HG03097 (cell line): ENCODE data around the gene RAMACL.

Source experiments
- ATAC-seq: cut with Tn5 transposase; IDR thresholded peaks from one replicate; pipeline ENCODE4 v1.9.1; 2021; ENCODE audit not compliant: unreplicated experiment, low FRiP score

Gene RAMACL

DNA sequence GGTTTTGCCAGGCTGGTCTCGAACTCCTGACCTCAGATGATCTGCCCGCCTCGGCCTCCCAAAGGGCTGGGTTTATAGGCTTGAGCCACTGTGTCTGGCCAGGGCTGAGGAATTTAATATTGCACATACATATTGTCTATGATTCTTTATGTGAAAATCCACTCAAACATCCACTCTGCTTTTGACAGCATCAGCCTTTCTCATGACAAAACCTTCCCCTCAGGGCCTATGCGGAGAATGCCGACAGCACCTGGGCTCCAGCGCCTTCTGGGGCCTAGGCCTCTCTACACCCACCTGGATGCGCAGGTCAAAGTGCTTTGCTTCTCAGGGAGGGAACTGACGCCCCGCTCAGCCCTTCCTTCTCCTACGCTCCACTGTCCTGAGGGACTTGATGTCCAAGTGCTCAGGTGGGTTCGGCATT is 5.4 kb downstream of the RAMACL start:
- ATAC-seq: no peak

DNA sequence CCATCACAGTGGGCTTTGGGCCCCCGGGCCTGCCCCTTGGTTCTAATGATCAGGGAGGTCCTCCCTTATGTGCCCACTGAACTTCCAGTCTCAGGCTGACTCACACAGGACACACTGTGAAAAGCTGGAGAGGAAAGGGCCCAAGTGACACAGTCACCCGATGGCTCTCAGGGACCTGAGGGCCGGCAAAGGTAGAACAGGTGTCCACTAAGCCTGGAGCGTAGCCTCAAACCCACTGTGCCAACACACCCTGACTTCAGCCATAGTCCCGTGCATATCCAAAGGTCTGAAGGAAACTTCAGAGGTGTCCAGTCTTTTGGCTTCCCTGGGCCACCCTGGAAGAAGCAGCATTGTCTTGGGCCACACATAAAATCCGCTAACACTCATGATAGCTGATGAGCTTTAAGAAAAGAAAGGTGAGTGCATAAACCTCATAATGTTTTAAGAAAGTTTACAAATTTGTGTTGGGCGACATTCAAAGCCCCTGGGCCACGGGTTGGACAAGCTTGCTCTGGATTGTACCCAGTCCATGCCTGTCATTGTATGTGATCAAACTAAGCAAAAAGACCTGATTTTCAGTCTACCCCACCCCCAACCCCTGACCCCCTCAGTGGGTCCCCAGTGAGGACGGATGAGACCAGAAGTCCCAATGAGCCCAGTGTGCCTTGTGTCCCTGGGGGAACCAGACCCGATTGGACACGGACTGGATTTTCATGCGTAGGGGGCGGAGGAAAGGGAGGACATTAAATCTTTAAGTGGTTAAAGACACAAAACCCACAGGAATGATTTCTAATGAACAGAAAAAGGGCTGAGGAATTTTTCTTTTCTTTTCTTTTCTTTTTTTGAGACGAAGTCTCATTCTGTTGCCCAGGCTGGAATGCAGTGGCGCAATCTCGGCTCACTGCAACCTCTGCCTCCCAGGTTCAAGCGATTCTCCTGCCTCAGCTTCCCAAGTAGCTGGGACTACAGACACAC is 6.1 kb downstream of the RAMACL start:
- ATAC-seq: no peak

DNA sequence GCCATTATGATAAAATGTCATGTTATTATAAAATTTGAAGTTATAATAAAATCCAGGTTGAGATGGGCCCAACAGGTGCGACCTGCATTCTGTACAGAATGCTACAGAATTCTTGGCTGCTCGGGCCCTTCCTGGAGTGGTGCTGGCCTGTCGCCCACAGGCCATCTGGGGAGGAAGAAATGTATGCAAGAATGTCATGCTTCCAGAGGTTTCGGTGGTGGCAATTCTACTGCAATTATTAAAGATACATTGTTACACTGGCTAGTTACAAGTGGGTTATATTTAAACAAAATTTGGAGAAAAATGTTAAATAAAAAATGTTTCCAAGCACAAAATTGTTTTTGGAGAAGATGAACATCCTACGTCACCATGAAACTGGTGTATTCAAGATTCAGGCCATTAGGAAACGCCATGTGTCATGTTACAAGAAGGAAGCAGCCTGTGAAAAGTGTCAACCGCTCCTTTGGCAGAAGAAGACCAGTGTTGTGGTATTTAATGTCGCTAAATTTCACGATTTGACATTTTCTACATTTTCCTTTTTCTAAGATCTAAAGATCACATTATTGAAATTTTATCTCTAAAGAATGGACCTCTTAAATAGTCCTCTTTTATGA is 7.1 kb downstream of the RAMACL start:
- no peak for ATAC-seq

DNA sequence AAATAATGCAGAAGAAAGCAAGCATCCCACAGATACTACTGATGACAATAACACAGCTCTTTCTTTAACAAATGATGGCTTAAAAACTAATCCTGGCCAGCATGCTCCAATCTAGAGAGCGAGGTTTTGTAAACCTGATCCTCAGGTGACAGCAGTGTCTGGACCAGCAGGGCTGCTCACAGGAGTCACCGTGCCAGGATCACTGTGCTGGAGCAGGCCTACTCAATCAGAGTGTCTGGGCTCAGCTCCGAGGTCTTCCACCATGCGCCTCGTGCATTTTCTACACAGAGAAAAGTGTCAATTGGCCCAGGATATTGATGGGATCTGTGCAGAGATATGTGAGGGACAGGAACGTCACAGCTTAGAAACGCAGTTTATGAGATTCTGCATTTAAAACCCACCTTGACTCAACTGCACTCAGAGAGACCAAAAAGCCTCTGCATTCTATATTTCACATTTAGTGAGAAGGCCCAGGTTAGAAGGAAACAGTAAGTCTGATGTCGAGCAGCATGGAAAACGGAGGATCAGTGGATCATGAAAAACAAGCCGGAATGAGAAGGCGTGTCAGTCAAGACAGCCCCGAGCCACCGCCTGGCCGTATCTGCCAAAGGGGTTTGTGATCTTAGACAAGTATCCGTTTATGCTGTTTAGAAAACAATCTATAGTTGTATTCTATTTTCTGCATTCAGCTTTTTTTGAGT is 7.8 kb downstream of the RAMACL start:
- no peak for ATAC-seq

DNA sequence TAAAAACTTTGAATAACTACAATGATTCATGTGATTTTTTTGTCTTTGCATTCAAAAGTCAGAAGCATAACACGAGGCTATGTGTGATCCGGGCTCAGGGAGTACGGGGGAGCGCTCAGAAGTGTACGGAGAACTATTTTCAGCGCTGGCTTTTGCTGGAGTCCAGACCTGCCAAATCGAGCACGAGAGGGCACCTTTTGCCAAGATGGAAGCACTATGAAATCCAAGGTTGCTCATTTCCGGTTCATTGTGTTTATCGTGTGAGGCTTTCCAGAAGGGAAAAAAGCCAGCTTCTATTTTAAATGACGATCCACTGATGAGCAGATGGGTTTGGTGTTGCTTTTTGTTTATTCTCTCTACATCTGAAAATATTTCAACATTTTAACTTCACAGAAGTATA is 11.3 kb downstream of the RAMACL start:
- ATAC-seq: no peak

DNA sequence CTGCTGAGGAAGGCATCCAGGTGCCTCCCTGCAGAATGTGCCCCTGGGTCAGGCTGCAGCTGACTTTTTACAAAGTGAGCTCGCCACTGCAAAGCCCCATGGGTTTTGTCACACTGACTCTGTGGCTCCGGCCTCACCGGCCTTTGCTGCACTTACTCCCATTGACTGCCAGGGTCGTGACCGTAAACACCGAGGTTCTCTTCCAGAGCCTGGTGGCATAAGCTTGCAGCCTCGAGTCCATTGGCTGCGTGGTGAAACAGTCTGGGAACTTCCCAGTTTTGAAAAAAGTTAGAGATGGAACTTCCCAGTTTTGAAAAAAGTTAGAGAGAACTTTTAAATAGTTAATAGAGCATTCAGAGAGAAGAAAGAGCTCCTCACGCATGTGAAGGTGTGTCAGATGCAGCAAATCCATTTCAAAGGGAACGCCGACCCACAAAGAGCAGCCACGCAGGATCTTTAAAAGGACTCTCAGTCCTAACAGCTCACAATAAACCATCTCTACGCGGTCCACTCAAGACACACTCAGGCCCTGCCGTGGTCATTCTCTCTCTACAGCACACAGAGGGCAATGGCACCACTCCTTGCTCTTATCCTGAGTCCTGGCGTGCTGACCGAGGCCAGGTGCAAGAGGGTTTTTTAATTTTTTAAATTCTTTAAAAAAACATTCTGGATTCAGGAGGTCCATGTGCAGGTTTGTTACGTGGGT is 12.8 kb downstream of the RAMACL start:
- no peak for ATAC-seq

DNA sequence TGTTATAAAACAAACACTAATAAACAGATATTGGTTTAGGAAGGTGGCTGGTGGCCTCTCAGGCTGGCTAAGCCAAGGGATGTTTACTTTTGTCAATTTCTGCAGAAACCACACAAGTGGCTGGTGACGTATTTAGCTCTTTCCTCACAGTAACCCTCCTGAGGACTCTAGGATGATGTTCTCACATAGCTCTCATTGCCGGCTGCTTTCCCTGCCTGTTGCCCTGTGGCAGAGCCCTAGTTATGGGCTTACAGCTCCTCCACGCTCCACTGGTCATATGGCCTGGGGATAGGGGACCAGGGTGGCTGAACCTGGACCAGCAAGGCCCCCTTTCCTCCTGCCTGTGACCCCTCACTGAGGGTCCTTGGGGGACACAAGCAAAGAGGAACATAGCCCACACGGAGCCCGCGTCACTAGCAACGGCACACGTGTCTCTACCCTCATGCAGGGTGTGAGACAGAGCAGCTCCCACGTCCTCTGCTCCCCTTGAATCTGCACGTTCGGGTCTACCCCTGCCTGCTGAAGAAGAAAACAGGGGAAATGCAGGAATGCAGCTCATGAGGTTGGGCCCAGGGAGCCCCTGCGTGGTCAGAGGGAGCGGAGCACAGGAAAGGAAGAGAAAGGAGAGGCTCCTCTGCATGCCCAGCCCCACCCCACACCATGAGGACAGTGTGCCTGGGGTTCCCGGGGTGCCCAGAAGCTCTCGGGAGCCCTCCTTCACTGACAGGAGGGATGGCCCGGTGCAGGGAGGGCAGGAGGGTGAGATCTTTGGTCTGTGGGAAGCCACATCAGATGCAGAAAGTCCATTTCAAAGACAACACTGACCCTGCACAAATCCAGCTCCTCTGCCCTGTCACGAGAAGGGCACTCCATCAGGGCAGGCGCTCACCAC is 13.9 kb downstream of the RAMACL start:
- no peak for ATAC-seq

DNA sequence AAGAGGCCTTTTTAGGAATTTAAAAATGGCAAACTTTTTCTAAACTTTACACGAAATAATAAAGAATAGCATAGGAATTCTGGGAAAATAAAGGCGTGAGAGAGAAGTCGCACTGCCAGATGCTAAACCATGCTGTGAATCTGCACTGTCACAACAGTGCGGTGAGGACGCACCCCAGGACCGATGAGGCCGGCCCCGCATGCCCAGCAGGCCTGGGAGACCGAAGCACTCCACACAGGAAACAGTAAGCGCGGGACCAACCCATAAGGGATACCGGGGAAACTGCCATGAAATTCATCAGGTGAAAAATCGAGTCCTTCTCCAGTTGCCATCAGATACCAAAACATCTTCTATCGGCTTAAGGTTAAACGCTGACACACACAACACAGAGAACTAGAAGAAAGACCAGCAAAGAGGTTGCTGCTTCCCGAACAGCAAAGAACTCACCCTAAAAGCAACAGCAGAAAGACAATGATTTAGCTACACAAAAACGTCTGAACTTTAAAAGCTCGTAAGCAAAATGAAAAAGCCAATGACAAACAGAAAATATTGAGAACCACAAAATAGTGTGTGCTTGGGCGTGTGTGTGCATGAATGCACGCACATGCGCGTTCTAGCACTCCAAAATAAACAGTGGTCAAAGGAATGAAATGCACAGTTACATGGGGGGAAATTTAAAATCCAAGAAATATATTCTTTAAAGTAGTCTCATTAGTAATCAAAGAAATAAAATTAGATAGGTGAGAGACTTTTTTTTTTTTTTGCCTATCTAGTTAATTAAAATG is 15.4 kb downstream of the RAMACL start:
- ATAC-seq: no peak

DNA sequence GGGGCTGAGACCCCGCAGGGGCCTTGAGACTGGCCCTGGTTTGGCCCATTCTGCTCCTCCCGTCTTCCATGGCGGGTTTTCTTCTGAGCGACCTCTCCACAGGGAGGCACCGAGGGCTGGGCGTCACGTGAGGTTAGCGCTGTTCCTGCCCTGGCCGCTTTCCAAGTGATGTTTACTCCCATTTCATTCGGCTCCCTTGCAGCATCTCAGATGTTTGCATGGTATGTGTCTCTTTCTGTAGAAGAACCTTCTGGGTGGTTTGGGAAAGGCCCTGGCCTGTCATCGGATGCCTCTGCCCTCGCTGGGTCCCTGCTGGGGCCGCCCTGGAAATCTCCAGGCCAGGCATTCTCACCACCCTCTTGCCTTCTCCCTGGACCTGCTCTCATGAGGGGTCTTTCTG is 17.3 kb downstream of the RAMACL start:
- ATAC-seq: no peak

DNA sequence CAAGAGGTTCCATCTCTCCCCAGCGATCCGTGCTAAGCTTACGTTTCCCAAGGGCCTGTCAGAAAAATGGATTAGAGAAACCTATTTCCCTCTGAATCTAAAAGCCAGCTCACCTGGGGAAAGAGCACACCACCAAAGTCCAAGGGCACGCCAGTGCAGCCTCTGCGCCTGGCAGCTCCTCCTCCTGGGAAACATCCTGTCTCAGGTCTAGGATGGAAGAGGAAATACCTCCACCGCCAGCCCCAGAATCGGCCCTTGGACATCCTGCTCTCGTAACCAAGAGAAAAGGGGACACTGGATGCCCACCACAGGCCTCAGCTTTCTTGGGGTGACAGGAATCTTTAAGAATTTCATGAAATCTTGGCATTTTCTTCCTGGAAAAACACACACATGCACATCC is 18.7 kb downstream of the RAMACL start:
- no peak for ATAC-seq

DNA sequence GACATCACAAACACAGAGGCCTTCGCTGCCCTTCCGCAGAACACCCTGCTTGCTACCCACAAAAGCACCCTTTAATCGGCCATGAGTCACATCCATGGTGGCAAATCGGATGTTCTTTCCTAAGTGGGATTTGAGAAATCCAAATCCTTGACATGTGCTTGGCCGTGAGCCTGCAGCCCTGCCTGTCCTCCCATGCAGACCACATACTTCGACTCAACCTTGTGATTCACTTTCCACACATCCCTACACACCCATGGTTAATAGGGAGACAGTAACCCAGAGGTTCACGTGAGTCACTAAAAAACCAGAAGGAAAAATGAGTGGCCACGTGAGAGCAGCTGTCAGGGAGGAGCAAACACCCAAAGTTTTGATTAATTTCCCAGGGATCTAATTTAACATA is 19.4 kb downstream of the RAMACL start:
- ATAC-seq: no peak

DNA sequence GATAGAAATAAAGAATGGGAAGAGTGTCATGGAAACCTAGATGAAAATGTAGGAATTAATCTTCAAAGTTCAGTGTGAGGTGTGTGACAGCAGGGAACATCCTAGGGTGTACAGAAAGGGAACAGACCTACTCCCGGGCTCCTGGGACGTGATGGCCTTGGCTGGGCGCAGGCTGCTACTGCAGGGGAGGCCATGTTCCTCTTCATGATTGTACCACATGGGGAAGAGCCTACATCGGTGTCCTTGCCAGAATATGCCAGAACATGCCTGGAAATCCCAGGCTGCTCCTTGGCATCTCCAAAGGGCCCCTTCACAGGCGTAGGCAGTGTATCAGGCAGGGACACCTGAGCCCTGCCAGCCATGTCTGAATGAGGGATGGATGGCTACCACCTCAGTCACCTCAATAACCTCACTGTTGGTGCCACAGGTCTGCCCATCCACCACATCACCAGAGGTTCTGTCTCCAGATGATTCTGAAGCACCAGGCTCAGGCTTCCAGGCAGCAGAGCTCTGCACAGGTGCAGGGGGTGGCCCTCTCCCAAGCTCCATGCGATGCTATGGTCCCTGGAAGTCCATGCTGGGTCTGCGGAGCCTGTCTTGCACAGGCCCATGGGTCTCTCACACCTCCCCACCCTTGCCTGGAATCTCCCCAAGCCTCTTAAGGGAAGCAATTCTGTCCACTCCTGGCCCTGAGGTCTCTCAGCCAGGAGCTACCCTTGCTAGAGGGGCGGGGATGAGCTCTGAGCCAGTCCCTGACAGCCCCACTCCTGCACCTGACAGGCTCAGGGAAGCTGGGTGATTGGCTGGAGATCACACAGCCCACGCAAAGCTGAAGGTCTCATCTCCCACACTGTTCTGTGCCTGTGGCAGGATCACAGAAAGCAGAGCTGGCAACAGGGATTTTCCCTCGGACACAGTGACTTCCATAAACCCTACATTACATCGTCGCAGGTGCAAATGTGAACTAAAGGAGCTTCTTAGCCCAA is 20.2 kb downstream of the RAMACL start:
- ATAC-seq: no peak

DNA sequence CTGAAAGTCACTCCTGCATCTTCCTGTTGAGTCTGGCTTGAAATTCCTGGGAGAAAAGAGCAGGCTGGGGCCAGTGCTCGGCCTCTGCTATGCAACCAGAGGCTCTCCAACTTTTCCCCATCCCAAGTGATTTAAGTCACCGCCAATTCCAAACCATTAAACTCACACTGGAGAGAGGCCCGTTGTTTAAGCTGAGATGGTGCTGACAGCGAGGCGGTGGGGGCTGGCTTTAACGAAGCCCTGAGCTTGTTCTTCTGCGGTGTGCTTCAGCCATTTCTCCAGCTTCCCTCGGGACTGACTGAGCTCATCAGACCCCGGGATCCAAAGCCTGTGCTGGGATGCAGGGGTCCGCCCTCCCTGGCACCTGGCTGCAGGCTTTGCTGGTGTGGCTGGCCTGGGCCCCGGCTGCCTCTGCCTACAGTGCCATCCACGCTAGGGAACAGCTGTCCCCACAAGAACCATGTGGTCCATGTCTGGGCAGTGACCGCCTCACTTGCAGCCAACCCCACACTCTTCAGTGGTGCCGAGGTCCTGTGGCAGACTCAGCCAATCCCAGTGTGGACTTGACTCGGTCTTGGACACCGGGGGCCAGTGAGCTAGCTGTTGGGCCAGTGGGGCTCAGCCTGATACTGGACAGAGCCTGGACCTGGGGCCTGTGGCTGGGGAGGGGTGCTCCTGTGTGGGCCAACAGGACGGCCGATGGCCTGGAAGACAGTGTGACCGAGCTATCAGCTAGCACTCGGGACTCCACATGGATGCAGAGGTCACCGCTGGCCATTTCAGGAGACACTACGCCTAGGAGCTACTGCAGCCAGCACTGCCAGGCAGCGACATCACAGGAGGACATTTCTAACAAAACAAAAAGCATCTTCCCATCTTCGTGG is 21.2 kb downstream of the RAMACL start:
- no peak for ATAC-seq

DNA sequence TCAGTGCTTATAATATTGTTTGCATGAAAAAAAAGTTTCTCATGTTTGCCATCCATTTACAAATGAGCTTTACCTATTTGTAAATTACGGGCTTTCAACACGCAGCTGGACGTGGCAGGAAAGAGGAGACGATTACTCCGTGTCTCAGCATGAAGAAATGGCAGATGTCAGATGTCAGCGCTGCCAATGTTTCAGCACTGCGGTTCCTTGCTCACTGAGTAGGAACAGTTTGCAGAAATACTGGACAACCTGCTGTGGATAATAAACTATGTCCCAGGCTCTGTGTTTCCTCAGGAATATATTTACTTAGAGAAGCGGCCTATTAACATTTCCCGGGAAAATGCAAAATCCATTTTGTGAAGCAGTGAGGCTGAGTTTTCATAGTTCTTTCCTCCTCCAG is 22.7 kb downstream of the RAMACL start:
- ATAC-seq: no peak

DNA sequence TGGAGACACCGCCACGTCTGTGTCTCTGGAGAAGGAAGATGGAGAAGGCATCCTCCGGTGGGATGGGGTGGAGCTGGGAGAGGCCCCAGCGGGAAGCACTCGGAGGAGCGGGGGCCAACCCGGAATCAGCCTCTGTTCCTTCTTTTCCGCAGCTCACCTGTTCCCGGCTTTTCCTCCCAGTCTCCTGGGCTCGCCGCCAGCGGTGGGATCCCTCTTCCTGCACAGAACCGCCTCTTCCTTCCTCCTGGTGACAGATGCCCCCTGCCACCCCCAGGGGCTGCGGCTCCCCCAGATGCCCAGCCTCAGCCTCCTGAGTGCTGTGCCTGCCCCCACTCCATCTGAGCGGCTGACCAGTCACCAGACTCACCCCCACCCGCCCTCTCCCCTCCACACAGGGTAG is 23.3 kb downstream of the RAMACL start:
- no peak for ATAC-seq

DNA sequence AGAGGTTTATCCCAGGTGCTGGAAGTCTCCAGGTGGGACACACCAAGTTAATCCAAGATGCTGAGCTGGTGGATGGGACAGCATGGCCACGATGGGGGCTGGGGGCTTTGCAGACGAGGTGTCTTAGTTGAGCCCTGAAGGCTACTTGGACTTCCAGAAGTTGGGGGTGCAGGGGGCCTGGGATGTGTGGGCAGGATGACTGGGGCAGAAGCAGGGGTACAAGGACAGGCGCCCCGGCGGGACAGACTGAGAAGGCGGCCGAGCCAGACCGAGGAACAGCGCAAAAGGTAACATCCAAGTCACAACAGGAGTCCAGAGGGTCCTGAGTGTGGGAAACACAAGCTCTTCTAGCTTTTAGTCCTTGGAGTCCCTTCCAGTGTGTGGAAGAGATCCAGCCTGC is 23.8 kb downstream of the RAMACL start:
- ATAC-seq: no peak

DNA sequence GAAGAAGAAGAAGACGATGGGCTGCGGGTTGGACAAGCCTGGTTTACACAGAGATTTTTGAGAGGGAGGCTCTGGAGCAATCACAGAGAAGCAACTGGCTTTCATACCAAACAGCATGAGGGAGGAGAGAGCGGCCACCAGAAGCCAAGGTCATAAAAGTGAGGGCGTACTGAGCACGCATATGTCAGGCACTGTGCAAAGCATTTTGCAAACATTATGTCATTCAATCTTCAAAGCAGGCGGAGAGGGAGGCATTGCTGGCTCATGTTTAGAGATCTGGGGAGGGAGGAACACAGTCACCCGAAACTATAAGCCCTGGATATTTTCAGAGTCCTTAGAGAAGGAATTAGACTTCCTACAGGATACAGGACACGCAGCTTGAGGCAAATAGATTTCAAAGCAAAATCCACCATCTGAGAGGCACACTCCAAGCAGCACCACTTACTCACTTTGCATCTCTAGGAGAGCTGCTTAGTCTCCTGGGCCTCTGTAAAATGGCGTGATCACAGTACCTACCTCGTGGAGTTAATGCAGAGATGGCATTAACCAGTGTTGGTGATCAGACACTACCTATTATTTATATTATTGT is 24.6 kb downstream of the RAMACL start:
- ATAC-seq: no peak
